GM21723 (cell line): ENCODE results near the gene SGCD.

Experiments used
- ATAC-seq: cut with Tn5 transposase; IDR thresholded peaks from one replicate; pipeline ENCODE4 v1.9.1; 2021; ENCODE audit warnings: mild to moderate bottlenecking, moderate library complexity; ENCODE audit not compliant: unreplicated experiment

The SGCD gene

DNA sequence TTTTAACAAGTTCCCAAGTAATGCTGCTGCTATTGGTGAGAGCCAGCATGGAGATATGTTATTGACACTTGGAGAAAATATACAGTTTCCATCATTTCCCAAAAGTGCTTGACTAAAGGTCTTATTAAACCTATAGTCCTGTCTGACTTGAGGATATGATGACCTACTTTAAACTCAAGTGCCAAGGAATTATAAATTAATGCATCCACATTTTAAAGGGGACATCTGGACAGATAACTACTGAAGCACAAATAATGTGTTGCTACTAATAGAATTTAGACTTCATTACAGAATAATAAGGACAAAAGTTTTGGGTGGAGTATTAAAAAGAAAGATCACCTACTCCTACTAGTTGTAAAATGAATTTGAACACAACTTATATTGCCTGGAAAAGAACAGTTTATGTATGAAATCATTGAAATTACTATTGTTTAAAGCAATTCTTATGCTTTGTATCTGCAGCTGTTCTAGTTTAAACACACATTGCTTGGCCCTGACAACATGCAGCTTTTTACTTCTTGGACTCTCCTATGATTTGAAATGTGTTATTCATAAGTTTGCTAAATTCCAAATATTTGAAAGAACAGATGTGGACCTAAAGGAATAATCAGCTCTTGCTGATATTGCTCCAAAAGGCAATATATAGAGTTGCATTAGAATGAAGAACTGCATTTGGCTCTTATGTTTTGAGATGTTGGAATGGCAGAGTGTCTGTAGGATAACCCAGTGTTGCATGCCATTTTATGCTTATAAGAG, 73.4 kb downstream of the SGCD start:
- no peak for ATAC-seq

DNA sequence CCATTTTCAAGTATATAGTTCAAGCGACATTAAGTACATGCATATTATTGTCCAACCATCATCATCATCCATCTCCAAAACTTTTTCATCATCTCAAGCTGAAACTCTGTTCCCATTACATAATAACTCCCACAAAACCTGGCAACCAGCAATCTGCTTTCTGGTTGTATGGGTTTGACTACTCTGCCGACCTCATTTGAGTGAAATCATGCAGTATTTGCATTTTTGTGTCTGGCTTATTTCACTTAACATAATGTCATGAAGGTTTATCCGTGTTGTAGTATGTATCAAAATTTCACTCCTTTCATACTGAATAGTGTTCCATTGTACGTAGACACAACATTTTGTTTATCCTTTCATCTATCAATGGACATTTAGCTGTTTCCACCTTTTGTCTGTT, 74.8 kb downstream of the SGCD start:
- peak; percentile 7 for ATAC-seq

DNA sequence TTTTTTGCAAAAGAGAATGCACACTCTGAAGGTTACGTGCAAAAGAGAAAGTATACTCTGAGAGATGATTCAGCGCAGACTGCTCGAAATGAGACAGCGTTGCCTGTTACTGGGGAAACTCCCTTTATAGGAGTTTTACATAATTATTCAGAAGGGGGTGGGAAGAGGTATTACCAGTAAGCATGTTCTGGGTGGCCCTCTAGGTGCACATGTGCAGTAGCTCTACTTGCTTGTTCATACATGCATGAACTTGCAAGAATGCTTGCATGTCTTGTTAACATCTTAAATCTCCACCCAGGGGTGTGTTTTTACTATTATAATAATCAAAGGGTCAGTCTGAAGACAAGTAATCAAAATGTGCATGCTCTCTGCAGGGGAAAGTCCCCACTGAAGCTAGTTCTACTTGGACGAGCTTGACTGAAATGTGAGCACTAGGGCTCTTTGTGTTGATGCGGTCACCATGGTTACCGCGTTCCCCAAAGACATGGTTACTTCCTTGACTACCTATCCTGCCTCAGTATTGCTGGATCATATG, 75.5 kb downstream of the SGCD start:
- ATAC-seq, result peak; percentile 99

DNA sequence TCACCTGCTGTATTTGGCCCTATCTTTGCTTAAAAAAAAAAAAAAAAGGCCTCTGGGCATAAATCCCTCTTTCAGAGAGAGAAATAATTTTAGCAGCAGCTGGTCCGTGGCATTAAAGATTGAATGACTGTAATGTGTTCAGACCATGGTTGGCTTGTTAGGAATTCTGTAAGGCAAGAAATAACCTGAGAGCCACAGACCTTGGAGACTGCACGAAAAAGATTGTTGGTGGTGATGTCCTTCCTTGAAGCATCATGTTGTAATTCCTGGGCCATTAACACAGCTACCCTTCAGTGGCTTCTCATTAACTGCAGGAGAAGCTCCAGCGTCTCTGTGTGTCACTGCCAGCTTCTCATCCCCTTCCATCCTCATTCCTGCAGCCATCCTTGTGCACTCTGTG, 79.0 kb downstream of the SGCD start:
- ATAC-seq, result no peak

DNA sequence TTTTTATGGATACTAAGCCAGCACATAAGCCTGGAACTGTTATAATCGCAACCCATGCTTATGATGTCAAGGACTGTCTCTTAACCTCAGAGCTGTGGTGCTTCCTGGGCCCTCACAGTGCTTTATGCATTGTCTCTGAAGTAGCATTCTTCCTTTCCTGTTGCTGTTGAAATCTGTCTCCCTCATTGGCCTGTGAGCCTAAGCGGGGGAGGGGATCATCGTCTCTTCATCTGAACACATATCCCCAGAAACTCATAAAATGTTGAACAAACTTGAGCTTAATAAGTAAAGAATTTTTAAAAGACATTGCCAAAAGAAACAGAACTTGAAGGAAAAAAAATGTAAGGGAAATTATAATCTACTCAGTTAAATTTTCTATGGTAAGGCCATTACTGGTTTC, 80.3 kb downstream of the SGCD start:
- no peak for ATAC-seq

DNA sequence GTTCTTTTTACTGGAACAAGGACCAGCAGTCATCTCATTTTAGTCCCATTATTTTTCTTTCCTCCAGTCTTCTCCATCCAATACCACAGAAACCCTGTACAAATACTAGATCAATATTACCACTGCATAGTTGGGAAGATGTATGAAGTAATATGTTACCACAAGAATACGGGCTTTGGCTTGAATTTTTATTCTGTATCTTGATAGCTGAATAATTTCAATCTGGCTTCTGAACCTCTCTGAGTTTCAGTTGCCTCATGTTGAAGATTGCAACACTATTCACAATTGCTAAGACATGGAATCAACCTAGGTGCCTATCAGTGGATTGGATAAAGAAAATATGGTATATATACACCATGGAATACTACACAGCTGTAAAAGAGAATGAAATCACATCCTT, 82.9 kb downstream of the SGCD start:
- no peak for ATAC-seq

DNA sequence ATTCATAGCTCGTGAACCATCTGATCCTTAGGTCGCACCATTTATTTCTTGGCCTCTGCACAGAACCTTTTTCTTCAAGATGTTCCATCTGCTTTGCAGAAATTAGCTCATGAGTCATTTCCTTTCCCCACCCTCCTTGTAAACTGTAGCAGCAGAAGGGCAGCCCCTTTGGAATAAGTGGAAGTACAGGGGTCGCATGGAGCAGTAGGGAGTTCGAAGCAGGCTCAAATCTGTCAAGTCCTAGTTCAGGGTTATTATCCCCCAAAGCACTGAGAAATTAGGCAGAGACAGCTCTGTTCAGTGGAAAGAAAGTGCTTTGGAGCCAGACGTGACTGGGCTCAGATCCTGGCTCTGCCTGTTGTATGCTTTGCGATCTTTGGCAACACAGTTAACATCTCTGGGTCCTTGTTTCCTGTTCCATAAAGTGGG, 84.2 kb downstream of the SGCD start:
- ATAC-seq, result no peak

DNA sequence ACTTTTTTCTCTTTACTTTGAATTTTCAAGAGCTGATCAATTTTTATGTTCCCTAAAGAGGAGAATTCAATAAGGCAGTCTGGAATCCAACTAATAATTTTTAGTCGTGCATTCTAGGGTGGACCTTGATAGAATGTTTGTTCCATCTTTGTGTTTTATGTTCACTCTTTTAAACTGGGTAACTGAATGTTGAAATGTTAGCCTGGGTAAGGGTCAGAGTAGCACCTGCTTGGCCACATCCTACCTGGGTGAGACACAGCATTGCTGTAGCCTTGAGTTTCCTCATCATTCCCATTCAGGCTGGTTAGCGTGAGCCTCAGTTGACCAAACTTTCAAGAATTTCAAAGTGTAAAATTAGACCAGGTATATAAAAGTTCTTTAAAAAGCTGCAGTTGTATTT, 85.0 kb downstream of the SGCD start:
- ATAC-seq, result no peak

DNA sequence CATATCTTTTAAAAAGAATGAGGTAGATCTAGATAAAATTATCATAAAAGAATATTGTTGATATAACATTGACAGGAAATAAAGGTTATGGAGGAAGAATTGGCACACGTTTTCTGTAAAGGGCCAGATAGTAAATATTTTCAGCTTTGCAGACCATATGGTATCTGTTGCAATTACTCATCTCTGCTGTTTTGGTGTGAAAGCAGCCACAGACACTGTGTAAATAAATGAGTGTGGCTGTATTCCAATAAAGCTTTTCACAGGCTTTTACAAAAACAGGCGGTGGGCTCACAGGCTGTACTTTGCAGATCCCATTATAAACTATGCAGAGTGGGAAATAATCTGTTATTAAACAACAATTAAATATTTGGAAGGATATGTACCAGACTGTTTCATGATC, 87.4 kb downstream of the SGCD start:
- no peak for ATAC-seq

DNA sequence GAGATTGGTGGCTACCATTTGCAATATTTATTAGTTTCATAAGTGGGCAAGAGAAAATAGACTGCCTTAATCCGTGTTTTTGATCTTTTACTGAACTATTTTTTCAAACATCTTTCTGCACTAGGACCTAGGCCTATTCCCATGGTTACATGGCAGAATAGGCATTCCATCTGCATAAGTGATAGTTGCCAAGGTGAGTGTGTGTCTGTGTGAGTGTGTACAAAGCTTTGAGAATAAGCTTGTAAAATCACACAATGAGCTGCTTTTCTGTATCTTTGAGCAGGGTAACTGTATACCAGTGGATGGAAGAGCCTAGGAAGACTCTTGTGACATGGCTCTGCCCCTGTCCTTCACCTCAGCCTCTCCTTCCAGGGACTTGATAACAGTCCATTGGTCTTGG, 92.7 kb downstream of the SGCD start:
- ATAC-seq, result no peak

DNA sequence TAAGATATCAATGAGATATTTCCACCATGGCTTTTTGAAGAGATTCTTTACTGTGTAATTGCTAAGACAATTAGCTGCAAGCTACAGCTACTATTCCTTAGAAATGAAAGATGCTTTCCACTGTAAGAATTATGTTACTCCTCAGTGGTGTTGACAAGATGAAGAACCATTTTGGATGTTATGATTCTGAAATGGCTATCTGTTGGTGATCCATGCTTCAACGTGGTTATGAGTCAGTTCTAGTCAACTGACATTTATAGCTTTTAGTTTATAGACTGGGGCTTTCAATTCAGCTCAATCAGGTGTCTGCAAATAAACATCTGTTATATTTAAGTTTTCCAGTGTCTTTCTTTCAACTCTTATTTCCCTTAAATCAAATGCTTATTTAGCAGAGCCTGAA, 93.7 kb downstream of the SGCD start:
- ATAC-seq, result no peak

DNA sequence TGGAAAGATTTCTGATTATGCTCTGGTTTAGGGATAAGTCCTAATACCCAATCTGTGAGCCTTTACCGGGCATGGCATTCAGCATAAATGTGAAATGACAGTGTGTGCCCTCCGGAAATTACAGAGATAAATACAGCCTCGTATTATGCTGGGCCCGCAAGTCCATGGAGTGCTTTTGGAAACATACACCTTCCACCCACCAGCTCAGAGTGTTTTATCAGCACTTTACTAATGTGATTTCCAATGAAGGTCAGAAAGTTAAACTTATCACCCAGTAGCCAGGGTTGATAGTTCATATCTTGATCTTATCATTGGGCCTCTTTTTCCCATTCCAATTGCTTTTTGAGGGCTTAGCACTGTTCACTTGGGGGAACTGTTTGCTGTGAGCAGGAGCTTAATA, 94.8 kb downstream of the SGCD start:
- ATAC-seq, result no peak

DNA sequence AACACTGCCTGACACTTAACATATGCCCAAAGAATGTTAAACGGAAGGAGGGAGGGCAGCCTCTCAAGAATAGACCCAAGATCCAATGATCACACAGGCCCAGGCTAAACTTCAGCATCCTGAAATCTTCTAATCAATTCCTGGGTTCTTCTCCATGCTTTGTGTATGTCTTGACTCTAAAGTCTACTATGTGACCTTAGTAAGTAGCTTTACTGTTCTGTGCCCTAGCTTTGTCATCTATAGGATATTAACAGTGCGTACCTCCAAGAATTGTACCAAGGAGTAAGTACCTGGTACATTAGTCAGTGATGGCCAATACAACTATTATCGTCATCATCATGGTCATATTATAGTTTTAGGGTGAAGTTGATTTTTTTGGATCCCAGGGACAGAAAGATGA, 96.6 kb downstream of the SGCD start:
- no peak for ATAC-seq

DNA sequence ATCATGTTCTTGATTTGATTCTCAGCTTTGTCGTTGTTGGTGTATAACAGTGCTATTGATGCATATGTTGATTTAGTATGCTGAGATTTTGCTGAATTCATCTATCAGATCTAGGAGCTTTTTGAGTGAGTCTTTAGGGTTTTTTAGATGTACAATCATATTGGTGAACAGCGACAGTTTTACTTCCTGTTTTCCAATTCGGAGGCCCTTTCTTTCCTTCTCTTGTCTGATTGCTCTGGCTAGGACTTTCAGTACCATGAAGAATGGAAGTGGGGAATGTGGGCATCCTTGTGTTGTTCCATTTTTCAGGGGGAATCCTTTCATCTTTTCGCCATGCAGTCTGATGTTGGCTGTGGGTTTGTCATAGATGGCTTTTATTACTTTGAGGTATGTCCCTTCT, 100.4 kb downstream of the SGCD start:
- ATAC-seq, result no peak

DNA sequence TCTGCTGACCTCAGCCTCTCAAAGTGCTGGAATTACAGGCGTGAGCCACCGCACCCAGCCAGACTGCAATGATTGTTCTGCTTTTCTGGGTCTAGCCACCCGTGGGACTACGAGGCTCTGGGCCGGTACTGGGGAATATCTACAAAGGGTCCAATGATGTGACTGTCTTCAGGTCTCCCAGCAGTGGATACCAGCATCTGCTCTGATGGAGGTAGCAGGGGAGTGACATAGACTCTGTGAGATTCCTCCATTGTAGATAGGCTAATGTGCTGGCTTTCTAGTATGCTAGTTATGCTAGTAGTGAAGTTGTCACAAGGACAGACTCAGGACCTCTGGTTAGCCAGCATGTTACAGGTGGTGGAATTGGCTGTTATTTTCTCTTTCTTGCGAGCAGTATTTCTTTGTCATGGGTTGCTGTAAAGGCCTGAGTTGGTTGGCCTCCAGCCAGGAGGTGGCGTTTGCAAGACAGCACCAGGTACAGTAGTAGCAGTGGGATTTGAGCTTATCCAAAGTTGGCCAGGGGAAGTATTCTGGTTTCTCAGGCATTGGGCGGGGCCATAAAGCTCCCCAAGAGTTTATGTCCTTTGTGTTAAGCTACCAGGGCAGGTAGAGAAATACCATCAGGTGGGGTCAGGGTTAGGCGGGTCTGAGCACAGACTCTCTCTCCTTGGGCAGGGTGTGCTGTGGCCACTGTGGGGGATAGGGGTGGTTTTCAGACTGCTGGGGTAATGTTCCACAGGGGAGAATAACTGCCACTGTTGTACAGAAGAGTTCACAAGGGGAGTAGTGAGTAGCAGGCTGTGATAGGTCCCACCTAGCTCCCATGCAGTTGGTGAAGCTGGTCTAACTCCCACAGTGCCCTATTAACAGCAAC, 105.2 kb downstream of the SGCD start:
- no peak for ATAC-seq

DNA sequence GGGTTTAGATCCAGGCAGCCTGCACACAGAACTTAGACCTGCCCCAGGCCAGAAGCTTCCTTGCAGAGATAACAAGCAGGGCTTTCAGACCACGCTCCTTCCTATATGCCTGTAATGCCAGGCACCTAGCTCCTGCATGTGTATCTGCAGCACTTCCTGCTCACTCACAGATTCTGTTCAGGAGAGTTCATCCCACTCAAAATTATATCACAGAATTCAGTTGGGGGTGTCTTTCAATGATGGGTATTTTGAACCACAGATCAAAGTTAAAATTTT, 105.8 kb downstream of the SGCD start:
- ATAC-seq, result no peak

DNA sequence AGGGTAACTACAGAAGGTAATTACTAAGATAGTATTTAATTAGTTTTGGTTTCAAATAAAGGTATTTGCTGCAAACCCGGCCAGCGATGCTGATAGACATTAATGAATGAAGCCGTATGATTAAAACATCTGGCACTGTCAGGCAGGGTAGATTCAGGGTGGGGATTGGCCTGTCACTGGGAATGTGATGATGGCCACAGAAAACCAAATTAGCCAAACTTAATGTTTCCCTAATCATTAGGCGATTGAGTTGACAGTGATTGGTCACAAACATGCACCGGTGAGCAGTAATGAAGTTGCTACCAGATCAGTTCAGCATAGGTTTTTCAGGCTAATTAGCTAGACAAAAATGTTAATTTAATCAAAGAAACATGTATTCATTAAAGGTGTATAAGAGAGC, 107.5 kb downstream of the SGCD start:
- no peak for ATAC-seq

DNA sequence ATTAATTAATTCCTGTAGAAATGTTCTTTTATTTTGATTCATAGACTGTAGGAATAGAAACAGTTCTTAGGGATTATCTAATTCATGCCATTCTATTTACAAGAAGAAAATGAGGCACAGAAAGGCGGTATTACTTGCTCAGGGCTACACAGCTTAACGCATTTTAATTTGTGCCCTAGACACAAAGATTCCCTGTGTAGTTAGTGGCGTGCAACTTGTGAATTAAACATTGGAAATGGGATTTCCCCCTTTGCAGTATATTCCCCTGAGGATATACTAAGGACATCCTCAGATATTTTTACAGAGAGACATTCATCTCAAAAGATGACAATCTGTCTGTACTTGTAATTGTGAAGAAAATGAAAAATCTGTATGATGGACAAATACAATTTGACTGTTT, 108.1 kb downstream of the SGCD start:
- ATAC-seq, result no peak

DNA sequence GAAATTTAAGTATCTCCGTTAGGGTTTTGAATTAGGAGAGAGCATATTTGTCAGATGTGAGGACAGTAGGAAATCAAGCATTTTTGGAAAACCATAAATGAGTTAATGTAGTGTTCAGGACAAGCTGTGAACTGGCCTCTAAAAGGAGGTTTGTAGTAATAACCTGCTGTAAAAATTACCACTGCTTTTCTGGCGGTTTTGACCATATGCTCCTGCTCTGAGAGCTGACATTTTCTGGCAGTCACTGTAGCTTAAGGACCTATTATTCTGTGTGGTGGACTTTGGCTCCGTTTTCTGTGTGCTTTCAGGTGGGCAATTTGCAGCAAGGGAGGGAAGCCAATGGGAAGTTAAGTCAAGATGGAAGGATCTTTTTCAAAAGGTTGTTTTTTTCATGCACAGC, 111.1 kb downstream of the SGCD start:
- ATAC-seq, result no peak

DNA sequence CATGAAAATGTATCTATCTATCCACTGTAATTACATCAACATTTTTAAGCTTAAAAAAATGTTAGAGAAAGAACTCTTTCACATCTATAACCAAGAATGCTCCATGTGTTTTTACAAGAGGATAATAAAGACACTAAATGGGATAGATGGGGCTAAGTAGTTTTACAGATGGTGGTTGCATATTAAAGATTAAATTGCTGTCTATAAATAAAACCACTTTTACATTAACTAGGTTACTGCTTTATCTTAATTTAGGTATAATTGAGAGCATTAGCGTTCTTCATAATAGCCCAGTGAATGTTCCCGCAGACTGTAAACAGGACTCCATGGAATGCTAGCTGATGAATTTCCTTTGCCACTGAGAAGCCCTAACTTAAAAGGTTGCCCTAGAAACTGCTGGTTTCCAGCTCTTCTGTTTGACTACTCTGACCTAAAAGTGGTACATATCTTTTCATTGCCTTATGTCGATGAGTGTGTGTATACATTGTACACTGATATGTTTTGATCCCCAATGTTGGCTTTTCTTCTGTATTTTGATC, 117.9 kb downstream of the SGCD start:
- no peak for ATAC-seq

DNA sequence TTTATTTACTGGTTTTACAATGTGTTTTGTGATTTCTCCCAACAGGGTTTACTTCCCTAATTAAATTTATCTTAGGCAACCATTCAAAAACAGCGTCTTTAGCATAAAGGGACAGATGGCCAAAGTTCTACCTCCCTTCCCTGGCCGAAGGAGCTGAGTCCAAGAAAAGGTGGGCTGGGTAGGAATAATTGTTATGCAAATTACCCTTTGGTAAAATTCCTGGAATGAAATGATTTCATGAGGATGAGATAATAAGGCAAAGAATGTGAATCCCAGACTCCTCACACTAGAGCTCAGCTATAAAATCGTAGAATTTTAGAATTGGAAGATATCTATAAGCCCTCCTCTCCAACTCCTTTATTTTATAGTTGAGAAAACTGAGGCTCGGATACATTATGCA, 119.6 kb downstream of the SGCD start:
- ATAC-seq, result no peak

DNA sequence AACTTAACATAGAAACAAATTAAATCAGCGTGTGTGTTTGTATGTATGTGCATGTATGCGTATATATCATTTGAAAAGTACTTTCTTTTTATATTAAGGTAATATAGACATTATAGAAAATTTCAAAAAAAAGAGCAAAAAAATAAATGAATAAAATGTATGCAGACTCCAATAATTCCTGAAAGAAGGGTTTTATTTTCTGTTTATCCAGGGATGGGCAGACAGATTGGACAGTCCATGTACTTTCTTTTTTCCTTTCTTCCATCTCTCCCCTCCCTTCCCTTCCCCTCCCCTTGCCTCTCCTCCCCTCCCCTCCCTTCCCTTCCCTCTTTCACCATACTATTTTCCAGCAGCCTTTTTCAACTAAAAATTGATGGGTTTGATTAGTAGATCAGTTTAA, 123.8 kb downstream of the SGCD start:
- no peak for ATAC-seq
